Measurements from ENCODE around the gene STH.
A peak's percentile ranks its signal among the peaks of the same experiment; 100 is the strongest.
"Not testable (repeated sequence)": the region's sequence is repeated elsewhere in the genome, so short reads cannot be mapped to it uniquely, and the experiment has no call there.

Gene STH

GRCh38 chr17:45998987-45999899 lies at the start of gene STH:
Gene STH (plus strand): TSS chr17:45999250. CDS start chr17:45999280, 30 bp downstream.
- DNase-seq = no peak

DNA sequence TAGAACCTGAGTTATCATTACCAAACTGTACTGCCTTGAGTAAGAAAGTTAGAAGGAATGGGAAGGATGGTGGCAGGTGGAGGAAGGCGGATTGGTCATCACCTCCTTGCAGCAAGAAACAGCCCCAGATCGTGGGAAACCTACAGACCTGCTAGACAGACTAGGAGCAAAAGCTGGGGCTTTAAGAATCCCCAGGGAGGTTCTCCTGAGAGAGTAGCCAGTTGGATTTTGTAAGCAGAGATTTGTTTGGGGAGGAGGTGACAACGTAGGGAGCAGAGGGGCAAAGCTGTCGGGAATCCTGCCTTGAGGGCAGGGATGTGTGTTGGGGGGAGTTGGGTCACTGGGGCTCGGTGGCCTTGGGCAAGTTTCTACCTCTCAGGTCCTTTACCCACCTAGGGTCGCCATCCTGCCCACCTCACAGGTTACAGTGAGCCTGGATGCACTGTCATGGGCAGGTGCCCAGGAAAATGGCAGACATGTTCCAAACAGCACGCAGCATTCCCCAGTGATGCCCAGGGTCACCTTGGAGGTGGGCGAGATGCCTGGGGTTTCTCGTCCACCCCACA lies 49.2 kb upstream of the STH start:
- DNase-seq = no peak

GRCh38 chr17:45950888-45951287 lies 48.2 kb upstream of the STH start:
- peak in 12 of 56 donors; percentile 20 to 74 (median 34) for DNase-seq

DNA sequence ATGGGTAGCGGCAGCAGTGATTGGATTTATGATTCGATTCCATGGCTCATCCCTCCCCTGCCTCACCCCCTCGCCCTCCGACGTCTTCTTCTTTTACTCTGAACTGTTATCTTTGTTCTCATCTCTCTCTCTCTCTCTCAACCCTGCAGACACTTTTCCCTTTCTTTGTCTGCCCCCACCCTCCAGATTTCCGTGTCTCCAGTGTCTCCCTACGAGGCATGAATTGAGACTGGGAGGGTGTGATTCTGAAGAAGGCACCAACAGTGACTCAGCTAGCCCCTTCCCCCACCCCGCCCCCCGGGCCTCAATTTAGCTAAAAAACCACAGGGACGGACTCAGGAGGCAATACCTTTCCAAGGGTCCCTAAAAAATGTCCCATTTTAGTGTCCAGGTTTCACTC lies 47.6 kb upstream of the STH start:
- no peak for DNase-seq

DNA sequence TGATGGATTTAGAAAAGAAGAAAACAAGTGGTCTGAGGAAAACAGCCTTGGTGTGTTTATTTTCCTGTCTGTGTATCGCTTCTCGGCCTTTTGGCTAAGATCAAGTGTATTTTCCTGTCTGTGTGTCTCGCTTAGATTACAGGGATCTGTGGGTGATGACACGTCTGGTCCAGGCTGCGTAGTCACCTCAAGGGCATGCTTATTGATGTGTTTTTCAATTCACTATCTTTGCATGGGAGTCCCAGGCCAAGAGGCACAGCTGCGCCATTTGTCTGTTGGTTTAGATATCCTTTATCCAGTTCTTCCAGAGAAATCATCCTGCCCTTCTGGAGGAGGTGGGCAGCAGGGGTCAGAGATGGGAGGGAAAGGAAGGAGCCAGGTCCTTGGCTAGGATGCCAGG lies 47.1 kb upstream of the STH start:
- no peak for DNase-seq

- no peak for DNase-seq
These were observed 46.2 kb upstream of the STH start for GRCh38 chr17:45952814-45953320.

DNA sequence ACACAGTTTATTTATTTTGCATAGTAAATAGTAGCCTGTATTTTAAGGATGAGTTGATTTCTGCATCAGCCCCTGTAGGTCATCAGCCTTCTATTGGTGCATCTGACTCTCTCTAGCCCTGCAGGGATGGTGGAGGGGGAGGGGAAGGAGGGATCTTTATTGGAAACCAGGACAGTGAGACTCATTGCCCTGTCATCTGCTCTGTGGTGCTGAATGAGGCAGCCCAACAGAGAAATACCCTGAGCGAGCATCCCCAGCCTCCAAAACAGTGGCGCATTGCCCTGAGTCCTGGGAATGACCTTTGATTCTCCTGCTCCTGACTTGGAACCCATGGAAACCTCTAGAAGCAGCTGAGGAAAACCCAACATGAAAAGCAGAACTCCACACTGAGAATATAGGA lies 45.5 kb upstream of the STH start:
- DNase-seq = peak in 1 of 56 donors; percentile 28

DNA sequence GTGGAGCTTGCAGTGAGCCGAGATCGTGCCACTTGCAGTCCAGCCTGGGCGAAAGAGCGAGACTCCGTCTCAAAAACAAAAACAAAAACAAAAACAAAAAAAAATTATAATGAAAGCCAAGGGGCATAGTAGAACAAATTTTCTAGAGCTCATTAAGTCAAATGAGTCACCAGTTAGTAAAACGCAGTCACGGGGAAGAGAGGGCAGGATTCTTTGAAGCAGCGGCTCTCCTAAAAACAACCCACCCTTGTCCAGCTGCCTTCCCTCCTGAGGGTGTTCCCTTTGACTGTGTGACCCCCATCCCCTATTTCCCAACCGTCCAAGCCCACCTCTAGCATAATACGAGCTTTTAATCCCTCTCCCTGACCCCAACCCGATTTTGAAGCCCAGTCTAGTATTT lies 44.1 kb upstream of the STH start:
- DNase-seq = no peak

DNA sequence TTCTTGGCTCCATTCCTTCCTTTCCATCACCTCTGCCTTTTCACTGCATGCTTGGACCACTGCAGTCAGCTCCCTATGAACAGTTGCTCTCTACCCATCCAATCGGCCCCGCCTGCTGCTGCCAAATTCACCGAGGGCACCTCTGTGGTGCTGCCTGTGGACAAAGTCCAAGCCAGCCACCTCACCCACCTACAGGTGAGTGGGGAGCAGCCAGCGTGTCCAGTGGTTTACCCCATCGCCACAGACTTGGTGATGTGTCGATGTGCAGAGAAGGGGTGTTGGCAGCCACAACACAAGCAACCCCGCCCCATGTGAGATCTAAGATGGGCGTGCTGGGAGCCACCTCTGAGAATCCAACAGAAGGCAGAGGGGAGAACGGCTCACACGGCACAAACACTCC lies 43.7 kb upstream of the STH start:
- no peak for DNase-seq

GRCh38 chr17:45956090-45956489 lies 43.0 kb upstream of the STH start:
- no peak for DNase-seq

DNA sequence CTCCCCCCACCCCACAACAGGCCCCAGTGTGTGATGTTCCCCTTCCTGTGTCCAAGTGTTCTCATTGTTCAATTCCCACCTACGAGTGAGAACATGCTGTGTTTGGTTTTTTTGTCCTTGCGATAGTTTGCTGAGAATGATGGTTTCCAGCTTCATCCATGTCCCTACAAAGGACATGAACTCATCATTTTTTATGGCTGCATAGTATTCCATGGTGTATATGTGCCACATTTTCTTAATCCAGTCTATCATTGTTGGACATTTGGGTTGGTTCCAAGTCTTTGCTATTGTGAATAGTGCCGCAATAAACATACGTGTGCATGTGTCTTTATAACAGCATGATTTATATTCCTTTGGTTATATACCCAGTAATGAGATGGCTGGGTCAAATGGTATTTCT lies 42.3 kb upstream of the STH start:
- DNase-seq = not testable (repeated sequence)

DNA sequence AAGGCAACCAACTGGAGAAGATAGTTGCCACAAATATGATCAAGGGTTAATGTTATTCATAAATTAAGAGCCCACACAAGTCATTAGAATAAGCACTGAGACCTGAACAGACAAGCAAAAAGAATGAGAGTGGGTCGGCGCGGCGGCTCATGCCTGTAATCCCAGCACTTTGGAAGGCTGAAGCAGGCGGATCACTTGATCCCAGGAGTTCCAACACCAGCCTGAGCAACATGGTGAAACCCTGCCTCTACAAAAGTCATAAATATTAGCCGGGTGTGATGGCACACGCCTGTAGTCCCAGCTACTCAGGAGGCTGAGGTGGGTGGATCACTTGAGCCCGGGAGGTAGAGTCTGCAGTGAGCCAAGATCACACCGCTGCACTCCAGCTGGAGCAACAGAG lies 40.7 kb upstream of the STH start:
- no peak for DNase-seq

DNA sequence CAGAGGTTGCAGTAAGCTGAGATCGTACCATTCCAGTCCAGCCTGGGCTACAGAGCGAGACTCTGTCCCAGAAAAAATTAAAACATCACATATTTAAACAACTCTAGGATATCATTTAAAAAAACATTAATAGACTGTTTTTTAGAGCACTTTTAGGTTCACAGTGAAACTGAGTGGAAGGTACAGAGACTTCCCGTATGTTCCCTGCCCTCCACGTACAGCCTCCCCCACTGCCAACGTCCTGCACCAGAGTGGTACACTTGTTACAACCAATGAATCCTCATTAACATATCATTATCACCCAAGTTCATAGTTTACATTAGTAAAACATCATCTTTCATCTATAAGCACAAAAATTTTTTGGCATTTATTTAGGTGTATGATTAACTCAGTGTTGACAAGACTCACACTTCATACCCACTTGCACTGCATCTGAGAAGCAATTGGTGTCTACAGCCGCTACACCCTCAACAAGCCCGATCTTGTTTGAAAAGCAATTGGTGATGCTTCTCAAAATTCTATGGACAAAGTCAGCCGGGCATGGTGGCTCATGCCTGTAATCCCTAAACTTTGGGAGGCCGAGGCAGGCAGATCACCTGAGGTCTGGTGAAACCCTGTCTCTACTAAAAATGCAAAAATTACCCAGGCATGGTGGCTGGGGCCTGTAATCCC lies 39.9 kb upstream of the STH start:
- DNase-seq = no peak

GRCh38 chr17:45960311-45960710 lies 38.7 kb upstream of the STH start:
- no peak for DNase-seq

- DNase-seq = no peak
These were observed 37.8 kb upstream of the STH start for GRCh38 chr17:45961206-45961605.

DNA sequence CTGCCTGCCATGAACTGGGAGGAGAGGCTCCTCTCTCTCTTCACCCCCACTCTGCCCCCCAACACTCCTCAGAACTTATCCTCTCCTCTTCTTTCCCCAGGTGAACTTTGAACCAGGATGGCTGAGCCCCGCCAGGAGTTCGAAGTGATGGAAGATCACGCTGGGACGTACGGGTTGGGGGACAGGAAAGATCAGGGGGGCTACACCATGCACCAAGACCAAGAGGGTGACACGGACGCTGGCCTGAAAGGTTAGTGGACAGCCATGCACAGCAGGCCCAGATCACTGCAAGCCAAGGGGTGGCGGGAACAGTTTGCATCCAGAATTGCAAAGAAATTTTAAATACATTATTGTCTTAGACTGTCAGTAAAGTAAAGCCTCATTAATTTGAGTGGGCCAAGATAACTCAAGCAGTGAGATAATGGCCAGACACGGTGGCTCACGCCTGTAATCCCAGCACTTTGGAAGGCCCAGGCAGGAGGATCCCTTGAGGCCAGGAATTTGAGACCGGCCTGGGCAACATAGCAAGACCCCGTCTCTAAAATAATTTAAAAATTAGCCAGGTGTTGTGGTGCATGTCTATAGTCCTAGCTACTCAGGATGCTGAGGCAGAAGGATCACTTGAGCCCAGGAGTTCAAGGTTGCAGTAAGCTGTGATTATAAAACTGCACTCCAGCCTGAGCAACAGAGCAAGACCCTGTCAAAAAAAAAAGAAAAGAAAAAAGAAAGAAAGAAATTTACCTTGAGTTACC lies 36.7 kb upstream of the STH start:
- DNase-seq = no peak

DNA sequence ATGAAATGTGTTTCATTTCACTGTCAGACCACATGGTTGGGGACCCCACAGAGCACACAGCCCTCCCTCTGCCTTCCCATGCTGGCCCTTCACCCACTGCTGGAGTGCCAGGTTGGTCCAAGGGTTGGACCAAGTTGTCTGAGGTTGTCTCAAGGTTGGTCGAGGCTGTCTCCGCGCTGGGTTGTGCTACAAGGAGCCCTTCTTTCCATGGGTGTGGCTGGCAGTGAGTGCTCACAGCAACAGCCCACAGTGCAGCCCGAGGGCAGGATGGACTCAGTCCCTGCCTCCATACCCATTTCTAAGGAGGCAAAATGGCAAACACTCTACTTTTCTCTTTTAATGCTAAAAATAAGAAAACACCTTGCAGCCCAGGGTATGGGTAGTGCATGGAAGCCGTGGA lies 35.8 kb upstream of the STH start:
- DNase-seq = no peak

DNA sequence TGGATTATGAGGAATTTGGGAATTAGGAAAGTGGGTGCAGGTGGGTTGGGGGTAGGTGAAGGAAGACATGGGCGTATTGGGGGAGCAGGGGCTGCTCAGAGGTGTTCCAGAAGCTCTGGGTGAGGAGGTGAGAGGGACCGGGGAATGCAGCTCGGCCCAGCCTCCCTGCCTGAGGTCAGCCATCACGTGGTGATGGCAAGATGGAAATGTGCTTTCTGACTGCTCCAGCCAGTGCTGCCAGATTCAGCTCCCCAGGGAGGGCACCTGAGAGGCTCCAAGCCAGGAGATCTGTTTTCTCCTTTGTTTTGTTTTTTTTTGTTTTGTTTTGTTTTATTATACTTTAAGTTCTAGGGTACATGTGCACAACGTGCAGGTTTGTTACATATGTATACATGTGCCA lies 35.2 kb upstream of the STH start:
- DNase-seq = no peak

DNA sequence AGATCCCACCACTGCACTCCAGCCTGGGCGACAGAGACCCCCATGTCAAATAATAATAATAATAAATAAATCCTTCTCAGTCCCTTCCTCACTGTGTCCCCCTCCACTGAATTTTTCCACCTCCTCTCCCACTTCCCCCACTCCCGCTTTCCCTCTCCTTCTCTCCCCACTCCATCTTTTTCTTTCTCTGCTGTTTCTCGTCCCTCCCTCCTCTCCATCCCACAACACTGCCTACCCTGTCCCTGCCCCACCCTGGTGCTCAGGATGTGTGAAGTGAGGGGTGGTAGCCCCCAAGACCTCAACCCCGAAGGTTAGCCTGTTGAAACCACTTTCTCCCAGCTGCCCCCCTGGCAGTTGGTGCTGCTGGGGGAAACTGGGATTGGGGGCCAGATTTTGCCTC lies 34.4 kb upstream of the STH start:
- DNase-seq = no peak

DNA sequence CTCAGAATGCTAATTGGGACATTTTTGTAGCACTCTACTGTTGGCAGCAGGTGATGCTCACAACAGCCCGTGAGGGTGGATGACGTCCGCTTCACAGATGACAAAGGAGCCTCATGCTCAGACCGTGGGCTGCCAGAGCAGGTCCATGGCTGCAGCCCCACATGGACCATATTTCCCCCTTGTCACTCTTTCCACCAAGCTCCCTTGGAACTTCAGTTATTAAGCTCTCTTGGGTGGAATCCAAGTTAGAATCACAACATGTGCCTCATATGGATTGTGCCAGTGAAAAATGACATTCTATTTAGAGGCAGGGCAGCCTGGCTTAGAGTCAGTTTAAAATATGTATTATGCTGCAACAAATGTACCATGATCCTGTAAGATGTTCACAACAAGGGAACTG lies 33.2 kb upstream of the STH start:
- peak in 1 of 56 donors; percentile 23 for DNase-seq

DNA sequence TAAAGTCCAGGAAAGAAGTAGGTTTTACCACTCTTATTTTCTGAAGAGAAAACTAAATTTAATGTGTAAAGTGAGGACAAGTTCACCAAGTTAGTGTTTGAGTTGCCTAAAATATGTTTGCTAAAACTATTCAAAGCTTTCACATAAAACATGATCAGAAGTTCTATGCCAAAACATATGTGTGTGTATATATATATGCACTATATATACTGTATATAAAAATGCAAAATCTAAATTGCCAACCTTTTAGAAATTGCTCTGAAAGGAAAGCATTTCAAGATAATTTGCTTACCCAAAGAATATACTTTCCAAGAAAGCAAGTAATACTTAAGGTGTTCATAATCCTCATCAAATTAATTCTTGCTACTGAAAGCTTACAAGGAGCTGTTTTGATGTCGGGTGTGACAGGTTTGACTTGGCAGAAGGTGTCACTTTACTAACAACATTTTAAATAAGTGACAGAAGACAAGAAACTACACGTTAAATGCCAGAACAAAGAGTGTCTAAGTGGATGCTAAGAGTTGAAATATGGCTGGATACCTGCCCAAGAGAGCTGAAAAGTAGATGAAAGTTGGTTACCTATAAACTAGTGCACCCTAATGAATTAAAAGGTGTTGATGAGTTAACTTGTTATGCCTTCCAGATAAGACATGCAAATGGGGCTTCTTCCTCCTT lies 32.3 kb upstream of the STH start:
- no peak for DNase-seq

All from amygdala (tissue), 56 donors.